Neural progenitor cell (in vitro differentiated cells): ENCODE measurements around the gene FOXK2.

Experiments
- CTCF ChIP-seq: fragments of 200-600 bp; sonication (generic); IDR thresholded peaks from 2 replicates; pipeline ENCODE4 v1.5.1; 2017; ENCODE audit warnings: antibody characterized with exemption, mild to moderate bottlenecking
- EZH2 ChIP-seq: fragments of 200-600 bp; sonication (generic); IDR thresholded peaks from 2 replicates; pipeline ENCODE4 v1.6.1; 2017; ENCODE audit warnings: antibody characterized with exemption, mild to moderate bottlenecking, moderate library complexity

- TF ChIP-seq CTCF, result no peak
- TF ChIP-seq EZH2, result no peak
These were observed 11.9 kb downstream of the FOXK2 start for GRCh38 chr17:82531431-82531881.
